Coronary artery (tissue), 2 donors: ENCODE data around the gene SGCA.

Experiments used
- DNase-seq: peaks from one replicate; pipeline ENCODE4 v3.0.0-alpha.2; 2017; ENCODE audit warnings: low spot score
- H3K27ac ChIP-seq, 2 donors: fragments of 200-600 bp; sonication (generic); one replicate each; pipeline ENCODE4 v1.5.1; 2016 to 2019
- H3K4me3 ChIP-seq: fragments of 200-600 bp; sonication (generic); 2 replicates; pipeline ENCODE4 v1.5.1; 2016; ENCODE audit warnings: mild to moderate bottlenecking, moderate library complexity
- CTCF ChIP-seq: fragments of 200-600 bp; sonication (generic); IDR thresholded peaks from one replicate; pipeline ENCODE4 v1.5.1; 2019; ENCODE audit warnings: antibody characterized with exemption

Gene SGCA

GRCh38 chr17:50218771-50219315 is 53.0 kb downstream of the SGCA start:
- no peak for DNase-seq
- TF ChIP-seq CTCF = no peak
- Histone ChIP-seq H3K4me3 (peak overlapping the region; percentile 28), H3K27ac (peak overlapping the region; percentile 82 to 94)

GRCh38 chr17:50219342-50219741 is 53.5 kb downstream of the SGCA start:
- H3K27ac ChIP-seq = peak overlapping the region; percentile 82 to 94
- no peak for DNase-seq
- H3K4me3 ChIP-seq = peak overlapping the region; percentile 28
- TF ChIP-seq CTCF = no peak

GRCh38 chr17:50219939-50220465 is 54.2 kb downstream of the SGCA start:
- Histone ChIP-seq H3K4me3 (peak overlapping the region; percentile 25), H3K27ac (peak overlapping the region; percentile 82 to 94)
- DNase-seq = peak; percentile 80
- no peak for TF ChIP-seq CTCF

GRCh38 chr17:50220811-50221210 is 55.0 kb downstream of the SGCA start:
- no peak for TF ChIP-seq CTCF
- DNase-seq = no peak
- no peak overlapping the region for H3K4me3 ChIP-seq
- peak overlapping the region; percentile 82 to 94 for H3K27ac ChIP-seq

- Histone ChIP-seq H3K27ac (peak overlapping the region; percentile 82 to 94), H3K4me3 (peak overlapping the region; percentile 38)
- DNase-seq = no peak
- no peak for TF ChIP-seq CTCF
Observed at GRCh38 chr17:50221266-50221863, 55.6 kb downstream of the SGCA start.

GRCh38 chr17:50221864-50222545 is 56.2 kb downstream of the SGCA start:
- Histone ChIP-seq H3K27ac (peak overlapping the region; percentile 82 to 94), H3K4me3 (peak overlapping the region; percentile 38)
- peak; percentile 92 for DNase-seq
- TF ChIP-seq CTCF = no peak
